Vagina (tissue), 2 donors: Measurements from ENCODE around the gene DSCAML1. TPM values are rescaled to one million over a fixed set of nuclear protein-coding genes. Genes with fewer than 3 reads are reported as not detected.

Experiments
- DNase-seq, 2 donors: peaks; one replicate each; pipeline ENCODE4 v3.0.0-alpha.2; 2017; ENCODE audit errors: extremely low spot score in 2 of 2
- H3K27ac ChIP-seq: fragments of 200-600 bp; sonication (generic); one replicate; pipeline ENCODE4 v1.5.1; 2019
- H3K27me3 ChIP-seq: fragments of 200-600 bp; sonication (generic); one replicate; pipeline ENCODE4 v1.5.1; 2019
- H3K36me3 ChIP-seq, 2 donors: fragments of 200-600 bp; sonication (generic); one replicate each; pipeline ENCODE4 v1.5.1; 2017 to 2019
- H3K4me1 ChIP-seq: fragments of 200-600 bp; sonication (generic); one replicate; pipeline ENCODE4 v1.5.1; 2019
- H3K4me3 ChIP-seq, 2 donors: fragments of 200-600 bp; sonication (generic); 1 replicate in 1 of 2; 2 replicates in 1 of 2; pipeline ENCODE4 v1.5.1; 2016 to 2019
- H3K9me3 ChIP-seq: fragments of 200-600 bp; sonication (generic); one replicate; pipeline ENCODE4 v1.5.1; 2019
- CTCF ChIP-seq, 3 experiments: fragments of 450-650 bp in 2 of 3; fragments of 200-600 bp in 1 of 3; sonication (generic) in 1 of 3; IDR thresholded peaks; one replicate each; pipeline ENCODE4 v1.5.1; 2017 to 2019; ENCODE audit warnings: antibody characterized with exemption in 3 of 3, mild to moderate bottlenecking in 2 of 3, moderate library complexity in 2 of 3
- POLR2A ChIP-seq, 2 donors: fragments of 450-650 bp; IDR thresholded peaks; one replicate each; pipeline ENCODE4 v1.6.1; 2017; ENCODE audit warnings: antibody characterized with exemption in 2 of 2, mild to moderate bottlenecking in 2 of 2, moderate library complexity in 2 of 2
- POLR2AphosphoS5 ChIP-seq, 2 donors: sonication (generic); formaldehyde crosslinking; IDR thresholded peaks; one replicate each; pipeline ENCODE4 v1.9.0; 2017; ENCODE audit warnings: antibody characterized with exemption in 2 of 2, mild to moderate bottlenecking in 2 of 2, low read depth in 1 of 2; ENCODE audit not compliant: insufficient read depth in 1 of 2
- intact Hi-C: fragments of 100-400 bp; cut with DNase I; formaldehyde crosslinking; loops from one replicate; pipeline ENCODE4 v1.15.1; 2023
- total RNA-seq: library from RNA; depleted of rRNA; stranded (reverse); fragments of >200 nt; gene quantifications from one replicate; pipeline ENCODE4 v1.2.3, GENCODE V29; 2016

Gene DSCAML1
- total RNA-seq, 1 donor from 2014 or later, result 0.25 TPM

- Histone ChIP-seq H3K27me3 (no peaks in the 10 kb centered on the region), H3K4me1 (no peaks in the 10 kb centered on the region), H3K9me3 (no peaks in the 10 kb centered on the region), H3K27ac (no peak overlapping the region), H3K36me3 (peaks cover 0 to 85% of the 10 kb centered on the region in 2 donors), H3K4me3 (no peak overlapping the region)
- no peak for TF ChIP-seq POLR2AphosphoS5 (IDR thresholded peaks at IDR 0.05; ENCODE audit: insufficient read depth in 1 of 2, low read depth in 1 of 2)
- TF ChIP-seq POLR2A (IDR thresholded peaks at IDR 0.05), result no peak
- TF ChIP-seq CTCF (IDR thresholded peaks at IDR 0.05), result no peak
- no peak for DNase-seq
- intact Hi-C loops, result no loop called here
Measured at GRCh38 chr11:117395476-117395875, 401.5 kb downstream of the DSCAML1 start.

GRCh38 chr11:117394221-117394925 is 402.6 kb downstream of the DSCAML1 start:
- no peaks in the 10 kb centered on the region for H3K27me3 ChIP-seq
- H3K27ac ChIP-seq, result no peak overlapping the region
- no peak for TF ChIP-seq POLR2A (IDR thresholded peaks at IDR 0.05)
- no peak for TF ChIP-seq CTCF (IDR thresholded peaks at IDR 0.05)
- TF ChIP-seq POLR2AphosphoS5 (IDR thresholded peaks at IDR 0.05; ENCODE audit: insufficient read depth in 1 of 2, low read depth in 1 of 2), result no peak
- no peak for DNase-seq
- intact Hi-C loops, result no loop called here
- no peak overlapping the region for H3K4me3 ChIP-seq
- peaks cover 0 to 87% of the 10 kb centered on the region in 2 donors for H3K36me3 ChIP-seq
- no peaks in the 10 kb centered on the region for H3K4me1 ChIP-seq
- no peaks in the 10 kb centered on the region for H3K9me3 ChIP-seq

GRCh38 chr11:117392979-117393378 is 404.0 kb downstream of the DSCAML1 start:
- no peaks in the 10 kb centered on the region for H3K9me3 ChIP-seq
- no peaks in the 10 kb centered on the region for H3K27me3 ChIP-seq
- no peak overlapping the region for H3K4me3 ChIP-seq
- DNase-seq, result no peak
- no peak overlapping the region for H3K27ac ChIP-seq
- intact Hi-C loops, result no loop called here
- no peaks in the 10 kb centered on the region for H3K4me1 ChIP-seq
- TF ChIP-seq POLR2A (IDR thresholded peaks at IDR 0.05), result no peak
- no peak for TF ChIP-seq CTCF (IDR thresholded peaks at IDR 0.05)
- TF ChIP-seq POLR2AphosphoS5 (IDR thresholded peaks at IDR 0.05; ENCODE audit: insufficient read depth in 1 of 2, low read depth in 1 of 2), result no peak
- peaks cover 0 to 76% of the 10 kb centered on the region in 2 donors for H3K36me3 ChIP-seq

GRCh38 chr11:117392001-117392690 is 404.9 kb downstream of the DSCAML1 start:
- DNase-seq, result no peak

More at GRCh38 chr11:117392001-117392690, 404.9 kb downstream of the DSCAML1 start:
- Histone ChIP-seq H3K9me3 (no peaks in the 10 kb centered on the region), H3K4me3 (no peak overlapping the region), H3K27me3 (no peaks in the 10 kb centered on the region), H3K36me3 (peaks cover 0 to 76% of the 10 kb centered on the region in 2 donors), H3K27ac (no peak overlapping the region), H3K4me1 (no peaks in the 10 kb centered on the region)
- no peak for TF ChIP-seq CTCF (IDR thresholded peaks at IDR 0.05)
- TF ChIP-seq POLR2AphosphoS5 (IDR thresholded peaks at IDR 0.05; ENCODE audit: insufficient read depth in 1 of 2, low read depth in 1 of 2), result no peak
- no peak for TF ChIP-seq POLR2A (IDR thresholded peaks at IDR 0.05)
- intact Hi-C loops, result no loop called here
